LNCAP (cell line): Measurements from ENCODE around the gene LHPP.

ENCODE experiments used
- TF ChIP-seq, protein P1 (sequence below): fragments of 450-650 bp; IDR thresholded peaks from 2 replicates; pipeline ENCODE4 v1.5.1; 2017; ENCODE audit warnings: mild to moderate bottlenecking

LHPP gene

GRCh38 chr10:124616040-124616835, 154.6 kb downstream of the LHPP start:
- TF ChIP-seq, protein P1, sequence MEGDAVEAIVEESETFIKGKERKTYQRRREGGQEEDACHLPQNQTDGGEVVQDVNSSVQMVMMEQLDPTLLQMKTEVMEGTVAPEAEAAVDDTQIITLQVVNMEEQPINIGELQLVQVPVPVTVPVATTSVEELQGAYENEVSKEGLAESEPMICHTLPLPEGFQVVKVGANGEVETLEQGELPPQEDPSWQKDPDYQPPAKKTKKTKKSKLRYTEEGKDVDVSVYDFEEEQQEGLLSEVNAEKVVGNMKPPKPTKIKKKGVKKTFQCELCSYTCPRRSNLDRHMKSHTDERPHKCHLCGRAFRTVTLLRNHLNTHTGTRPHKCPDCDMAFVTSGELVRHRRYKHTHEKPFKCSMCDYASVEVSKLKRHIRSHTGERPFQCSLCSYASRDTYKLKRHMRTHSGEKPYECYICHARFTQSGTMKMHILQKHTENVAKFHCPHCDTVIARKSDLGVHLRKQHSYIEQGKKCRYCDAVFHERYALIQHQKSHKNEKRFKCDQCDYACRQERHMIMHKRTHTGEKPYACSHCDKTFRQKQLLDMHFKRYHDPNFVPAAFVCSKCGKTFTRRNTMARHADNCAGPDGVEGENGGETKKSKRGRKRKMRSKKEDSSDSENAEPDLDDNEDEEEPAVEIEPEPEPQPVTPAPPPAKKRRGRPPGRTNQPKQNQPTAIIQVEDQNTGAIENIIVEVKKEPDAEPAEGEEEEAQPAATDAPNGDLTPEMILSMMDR, result no peak

DNA sequence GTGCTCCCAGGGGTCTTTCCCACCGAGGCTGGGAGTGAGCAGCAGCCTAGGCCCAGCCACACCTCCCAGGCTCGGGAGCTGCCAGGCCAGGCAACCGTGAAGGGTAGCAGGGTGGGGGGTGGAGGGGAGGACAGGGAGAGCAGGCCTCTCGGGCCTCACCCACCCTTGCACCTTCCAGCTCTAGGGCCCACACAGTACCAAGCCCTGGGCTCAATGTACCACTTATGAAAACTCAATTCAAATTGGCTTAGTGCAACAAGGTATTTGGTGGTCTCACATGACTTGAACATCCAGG, 155.2 kb downstream of the LHPP start:
- TF ChIP-seq, protein P1, result no peak

GRCh38 chr10:124618470-124619073, 156.9 kb downstream of the LHPP start:
- TF ChIP-seq, protein P1, result no peak

DNA sequence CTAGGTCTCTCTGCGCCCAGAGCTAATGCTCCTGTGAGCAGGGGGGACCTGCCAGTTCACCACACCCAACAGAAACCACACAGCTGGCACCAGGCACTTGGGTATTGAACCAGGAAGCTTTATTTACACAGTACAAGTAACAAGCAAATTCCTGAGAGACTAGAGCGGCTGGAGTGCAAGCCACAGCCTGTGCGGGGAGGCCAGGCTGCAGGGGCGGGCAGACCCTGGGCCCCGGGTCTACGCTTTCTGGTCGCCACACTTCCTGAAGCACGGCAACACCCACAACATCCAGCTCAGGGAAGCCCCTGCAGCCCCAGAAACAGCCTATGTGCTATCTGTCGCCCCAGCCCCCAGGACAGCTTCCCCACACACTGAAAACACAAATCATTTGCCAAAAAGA, 157.6 kb downstream of the LHPP start:
- TF ChIP-seq, protein P1, result no peak

- TF ChIP-seq, protein P1, result no peak
These were observed 158.3 kb downstream of the LHPP start for GRCh38 chr10:124619802-124620490.

DNA sequence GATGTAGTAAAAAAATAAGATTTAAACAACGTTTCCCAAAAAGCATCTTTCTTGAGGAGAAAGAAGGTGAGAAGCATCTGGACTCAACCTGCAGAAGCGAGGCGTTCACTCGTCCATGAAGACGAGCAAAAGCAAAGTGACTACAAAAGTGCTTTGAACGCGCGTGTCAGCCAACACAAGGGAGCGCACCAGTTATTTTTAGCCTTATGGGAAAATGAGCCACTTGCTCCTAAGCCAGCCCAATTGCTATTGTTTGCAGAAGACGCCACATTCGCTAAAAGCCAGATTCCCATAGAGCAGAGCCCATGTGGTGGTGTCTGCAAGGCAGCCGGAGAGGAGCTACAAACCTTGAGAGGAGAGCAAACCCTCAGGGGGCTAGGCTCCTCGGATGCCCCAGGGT, 160.0 kb downstream of the LHPP start:
- TF ChIP-seq, protein P1, result no peak

DNA sequence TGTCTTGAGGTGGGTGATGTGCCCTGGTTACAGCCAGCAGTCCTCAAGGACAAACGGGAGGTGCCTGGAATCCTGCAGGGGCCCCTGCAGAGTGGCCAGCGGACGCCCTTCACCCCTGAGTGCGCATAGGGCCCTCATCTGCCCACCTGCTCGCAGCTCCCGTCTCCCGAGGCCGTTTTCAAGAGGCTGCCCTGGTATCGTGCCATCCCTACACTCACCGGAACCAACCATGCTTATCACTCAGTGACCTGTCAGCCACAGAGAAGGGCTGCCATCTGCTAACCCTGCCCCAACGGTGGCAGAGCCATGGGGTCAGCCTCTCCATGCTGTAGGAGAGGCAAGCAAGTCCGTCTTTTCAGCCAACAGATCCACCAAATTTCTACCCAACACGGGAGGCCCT, 160.5 kb downstream of the LHPP start:
- TF ChIP-seq, protein P1, result no peak
